Caco-2 (cell line): ENCODE data around the gene MAN2A1. TPM values are rescaled to one million over a fixed set of nuclear protein-coding genes. Genes with fewer than 3 reads are reported as not detected.

ENCODE experiments used
- BruUV-seq: library from RNA; stranded (reverse); fragments of 400-500 nt; replicated peaks from 2 replicates; lab custom pipeline; 2021; lab: Mats Ljungman, UMichigan
- CTCF ChIA-PET: fragments of 300-600 bp; sonication (Branson Sonifier 250); formaldehyde crosslinking; loops from one replicate; lab custom pipeline; 2022; ENCODE audit warnings: antibody characterized with exemption; lab: Charles Lee
- POLR2A ChIA-PET: fragments of 300-600 bp; sonication (Branson Sonifier 250); formaldehyde crosslinking; loops from one replicate; lab custom pipeline; 2022; ENCODE audit warnings: antibody characterized with exemption; lab: Charles Lee
- DNase-seq, 2 experiments: peaks; one replicate each; pipeline versions ENCODE4 v3.0.0 to v3.0.0-alpha.2; 2020 to 2022
- H3K27me3 ChIP-seq: replicated peaks from 2 replicates; pipeline ENCODE4 v1.6.0; 2011; ENCODE audit warnings: low read length; ENCODE audit not compliant: control insufficient read depth, insufficient read depth
- H3K36me3 ChIP-seq: 2 replicates; pipeline ENCODE4 v1.5.1; 2011; ENCODE audit warnings: low read length; ENCODE audit not compliant: control insufficient read depth, insufficient read depth
- H3K4me1 ChIP-seq: fragments of 250-450 bp; sonication (Bioruptor Pico); 2 replicates; pipeline ENCODE4 v1.5.1; 2020; ENCODE audit warnings: mild to moderate bottlenecking
- H3K4me3 ChIP-seq: 2 replicates; pipeline ENCODE4 v1.5.1; 2011; ENCODE audit warnings: low read depth, mild to moderate bottlenecking, control low read depth, low read length
- H3K9me3 ChIP-seq: fragments of 250-450 bp; sonication (Bioruptor Pico); 2 replicates; pipeline ENCODE4 v1.5.1; 2020; ENCODE audit warnings: mild to moderate bottlenecking, moderate library complexity
- H3K27ac Mint-ChIP-seq: one replicate; pipeline ENCODE4 v1.8.0; 2022; ENCODE audit warnings: mixed read lengths; ENCODE audit not compliant: unreplicated experiment
- H3K27me3 Mint-ChIP-seq: one replicate; pipeline ENCODE4 v1.8.0; 2022; ENCODE audit warnings: mixed read lengths; ENCODE audit not compliant: insufficient read depth, unreplicated experiment
- H3K36me3 Mint-ChIP-seq: one replicate; pipeline ENCODE4 v1.8.0; 2022; ENCODE audit warnings: mild to moderate bottlenecking, mixed read lengths; ENCODE audit not compliant: insufficient read depth, unreplicated experiment
- H3K4me1 Mint-ChIP-seq: one replicate; pipeline ENCODE4 v1.8.0; 2022; ENCODE audit warnings: low read depth, mixed read lengths; ENCODE audit not compliant: unreplicated experiment
- H3K4me3 Mint-ChIP-seq: one replicate; pipeline ENCODE4 v1.8.0; 2022; ENCODE audit warnings: mild to moderate bottlenecking, moderate library complexity, mixed read lengths; ENCODE audit not compliant: unreplicated experiment
- H3K9me3 Mint-ChIP-seq: one replicate; pipeline ENCODE4 v1.8.0; 2022; ENCODE audit warnings: mixed read lengths; ENCODE audit not compliant: unreplicated experiment
- intact Hi-C: fragments of 100-400 bp; cut with micrococcal nuclease; formaldehyde crosslinking; loops from one replicate; pipeline ENCODE4 v1.10.0; 2022; ENCODE audit not compliant: unreplicated experiment
- total RNA-seq: library from RNA; stranded (reverse); gene quantifications from 2 replicates; pipeline ENCODE4 v1.2.3, GENCODE V29; 2022
- TF ChIP-seq, protein P1 (sequence below), 2 experiments: fragments of 200-600 bp in 1 of 2; IDR thresholded peaks; 1 replicate in 1 of 2; 2 replicates in 1 of 2; pipeline versions ENCODE4 v1.5.1 to v1.8.0; 2011 to 2022; ENCODE audit warnings: antibody characterized with exemption in 1 of 2, control low read depth in 1 of 2, inconsistent platforms in 1 of 2, low read depth in 1 of 2, low read length in 1 of 2, mild to moderate bottlenecking in 1 of 2, moderate library complexity in 1 of 2; ENCODE audit not compliant: insufficient read depth in 1 of 2, severe bottlenecking in 1 of 2, unreplicated experiment in 1 of 2

The MAN2A1 gene
- total RNA-seq, 1 experiment from 2014 or later = 57.3 TPM

DNA sequence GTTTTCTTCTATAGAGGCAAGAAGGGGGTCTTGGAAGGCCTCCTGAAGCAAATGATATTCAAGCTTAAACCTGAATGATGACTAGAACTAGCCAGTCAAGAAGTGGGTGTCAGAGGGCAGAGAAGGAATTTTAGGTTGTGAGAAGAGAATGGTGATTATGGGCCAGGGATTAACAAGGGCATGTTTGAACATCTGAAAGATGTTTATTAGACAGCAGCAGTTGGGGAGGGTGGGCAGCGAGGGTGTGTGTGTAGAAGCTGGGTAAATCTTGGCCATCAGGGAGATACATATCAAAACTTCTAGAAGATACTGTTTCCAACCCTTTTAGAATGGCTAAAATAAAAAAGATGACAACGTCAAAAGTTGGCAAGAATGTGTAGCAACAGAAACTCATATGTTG lies 54.5 kb downstream of the MAN2A1 start:
- Histone ChIP-seq H3K36me3 (no peaks in the 10 kb centered on the region), H3K4me1 (peaks cover 23% of the 10 kb centered on the region), H3K4me3 (no peak overlapping the region), H3K27me3 (no peaks in the 10 kb centered on the region), H3K9me3 (no peaks in the 10 kb centered on the region)
- no peak for DNase-seq
- BruUV-seq = no TSS peak
- H3K27me3 Mint-ChIP-seq = no peaks in the 10 kb centered on the region
- H3K4me1 Mint-ChIP-seq = peaks cover 34% of the 10 kb centered on the region
- no peaks in the 10 kb centered on the region for H3K9me3 Mint-ChIP-seq
- TF ChIP-seq, protein P1, sequence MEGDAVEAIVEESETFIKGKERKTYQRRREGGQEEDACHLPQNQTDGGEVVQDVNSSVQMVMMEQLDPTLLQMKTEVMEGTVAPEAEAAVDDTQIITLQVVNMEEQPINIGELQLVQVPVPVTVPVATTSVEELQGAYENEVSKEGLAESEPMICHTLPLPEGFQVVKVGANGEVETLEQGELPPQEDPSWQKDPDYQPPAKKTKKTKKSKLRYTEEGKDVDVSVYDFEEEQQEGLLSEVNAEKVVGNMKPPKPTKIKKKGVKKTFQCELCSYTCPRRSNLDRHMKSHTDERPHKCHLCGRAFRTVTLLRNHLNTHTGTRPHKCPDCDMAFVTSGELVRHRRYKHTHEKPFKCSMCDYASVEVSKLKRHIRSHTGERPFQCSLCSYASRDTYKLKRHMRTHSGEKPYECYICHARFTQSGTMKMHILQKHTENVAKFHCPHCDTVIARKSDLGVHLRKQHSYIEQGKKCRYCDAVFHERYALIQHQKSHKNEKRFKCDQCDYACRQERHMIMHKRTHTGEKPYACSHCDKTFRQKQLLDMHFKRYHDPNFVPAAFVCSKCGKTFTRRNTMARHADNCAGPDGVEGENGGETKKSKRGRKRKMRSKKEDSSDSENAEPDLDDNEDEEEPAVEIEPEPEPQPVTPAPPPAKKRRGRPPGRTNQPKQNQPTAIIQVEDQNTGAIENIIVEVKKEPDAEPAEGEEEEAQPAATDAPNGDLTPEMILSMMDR (IDR thresholded peaks at IDR 0.05; ENCODE audit: insufficient read depth in 1 of 2, low read depth in 1 of 2, low read length in 1 of 2, severe bottlenecking in 1 of 2, unreplicated experiment in 1 of 2) = no peak
- H3K36me3 Mint-ChIP-seq = peaks cover 13% of the 10 kb centered on the region
- peak overlapping the region; percentile 70 for H3K27ac Mint-ChIP-seq
- no peak overlapping the region for H3K4me3 Mint-ChIP-seq
- CTCF ChIA-PET = no interaction called here
- intact Hi-C loops = no loop called here
- POLR2A ChIA-PET = no interaction called here

DNA sequence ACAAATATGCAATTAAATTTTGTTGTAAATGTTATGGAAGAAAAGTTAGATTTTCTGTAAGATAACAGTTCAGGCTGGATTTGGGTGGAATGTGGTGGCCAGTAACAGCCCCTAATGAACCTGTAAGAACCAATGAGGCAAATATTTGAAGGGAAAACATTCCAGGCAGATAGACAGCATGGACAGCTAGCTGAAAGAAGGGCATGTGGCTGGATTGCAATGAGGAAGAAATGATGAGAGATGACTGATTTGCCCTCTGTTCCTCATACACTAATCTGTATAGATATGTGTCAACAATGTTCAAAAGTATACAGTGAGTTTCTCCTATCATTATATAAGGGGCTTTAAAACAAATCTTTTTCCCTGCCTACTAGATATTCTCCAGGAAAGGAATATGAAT lies 58.8 kb downstream of the MAN2A1 start:
- TF ChIP-seq, protein P1 (IDR thresholded peaks at IDR 0.05; ENCODE audit: insufficient read depth in 1 of 2, low read depth in 1 of 2, low read length in 1 of 2, severe bottlenecking in 1 of 2, unreplicated experiment in 1 of 2) = no peak
- intact Hi-C loops = no loop called here
- ChIA-PET CTCF (interaction anchor here (0.7 kb wide), 1 partner anchor 59 kb away, joined by 4 read pairs; the partner anchor contains the start of gene MAN2A1), POLR2A (no interaction called here)
- Histone ChIP-seq H3K4me3 (no peak overlapping the region), H3K9me3 (no peaks in the 10 kb centered on the region), H3K36me3 (no peaks in the 10 kb centered on the region), H3K4me1 (peaks cover 16% of the 10 kb centered on the region), H3K27me3 (no peaks in the 10 kb centered on the region)
- no TSS peak for BruUV-seq
- H3K9me3 Mint-ChIP-seq = no peaks in the 10 kb centered on the region
- H3K36me3 Mint-ChIP-seq = peaks cover 6% of the 10 kb centered on the region
- no peak for DNase-seq
- H3K27ac Mint-ChIP-seq = no peak overlapping the region
- H3K4me1 Mint-ChIP-seq = peaks cover 16% of the 10 kb centered on the region
- no peak overlapping the region for H3K4me3 Mint-ChIP-seq
- no peaks in the 10 kb centered on the region for H3K27me3 Mint-ChIP-seq

DNA sequence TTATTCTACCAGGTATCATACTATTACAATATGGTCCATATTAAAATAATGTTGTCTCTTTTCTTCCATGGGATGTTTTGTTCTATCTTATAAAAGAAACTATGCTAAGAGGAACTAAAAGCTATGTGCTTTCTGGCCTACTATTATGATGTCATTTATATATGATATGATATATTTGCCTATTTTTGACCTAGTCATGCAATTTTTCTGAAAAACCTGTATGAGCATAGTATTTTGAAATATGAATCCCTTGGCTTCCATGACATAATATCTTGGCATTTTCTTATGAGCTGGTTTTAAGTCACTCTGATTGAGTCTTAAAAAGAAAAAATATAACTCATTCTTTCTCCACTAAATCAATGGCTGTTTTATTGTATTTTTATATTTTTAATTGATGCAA lies 60.7 kb downstream of the MAN2A1 start:
- Mint-ChIP-seq H3K27me3 (no peaks in the 10 kb centered on the region), H3K9me3 (no peaks in the 10 kb centered on the region), H3K4me1 (no peaks in the 10 kb centered on the region), H3K27ac (no peak overlapping the region), H3K36me3 (no peaks in the 10 kb centered on the region), H3K4me3 (no peak overlapping the region)
- TF ChIP-seq, protein P1 (IDR thresholded peaks at IDR 0.05; ENCODE audit: insufficient read depth in 1 of 2, low read depth in 1 of 2, low read length in 1 of 2, severe bottlenecking in 1 of 2, unreplicated experiment in 1 of 2) = no peak
- Histone ChIP-seq H3K9me3 (no peaks in the 10 kb centered on the region), H3K4me3 (no peak overlapping the region), H3K4me1 (peaks cover 18% of the 10 kb centered on the region; the same call in 1 of the 2 replicates), H3K27me3 (no peaks in the 10 kb centered on the region), H3K36me3 (no peaks in the 10 kb centered on the region)
- no peak for DNase-seq
- intact Hi-C loops = no loop called here
- POLR2A ChIA-PET = no interaction called here
- no TSS peak for BruUV-seq
- CTCF ChIA-PET = no interaction called here
